ENCODE measurements around the gene POC1A.
A peak's percentile ranks its signal among the peaks of the same experiment; 100 is the strongest.
"Not testable (repeated sequence)": the region's sequence is repeated elsewhere in the genome, so short reads cannot be mapped to it uniquely, and the experiment has no call there.

Gene POC1A

GRCh38 chr3:52175416-52176179, 21.4 kb upstream of the POC1A start:
- H3K4me3 Mint-ChIP-seq = no peak overlapping the region
- no peaks in the 10 kb centered on the region for H3K36me3 Mint-ChIP-seq
- H3K27ac Mint-ChIP-seq = peak overlapping the region; percentile 60
- peaks cover 26% of the 10 kb centered on the region for H3K4me1 Mint-ChIP-seq
- ATAC-seq = no peak
- no peak for DNase-seq (ENCODE audit: low spot score in 2 of 2)
- H3K9me3 Mint-ChIP-seq = no peaks in the 10 kb centered on the region

- Mint-ChIP-seq H3K4me1 (peaks cover 26% of the 10 kb centered on the region), H3K36me3 (no peaks in the 10 kb centered on the region), H3K27ac (peak overlapping the region; percentile 60), H3K4me3 (no peak overlapping the region), H3K9me3 (no peaks in the 10 kb centered on the region)
- DNase-seq (ENCODE audit: low spot score in 2 of 2) (no peak), ATAC-seq (peak; percentile 84)
These were observed 20.7 kb upstream of the POC1A start for GRCh38 chr3:52174896-52175295.

GRCh38 chr3:52173101-52173500, 18.9 kb upstream of the POC1A start:
- Mint-ChIP-seq H3K36me3 (no peaks in the 10 kb centered on the region), H3K9me3 (no peaks in the 10 kb centered on the region), H3K4me1 (peaks cover 26% of the 10 kb centered on the region), H3K27ac (no peak overlapping the region), H3K4me3 (no peak overlapping the region)
- DNase-seq (ENCODE audit: low spot score in 2 of 2) = no peak
- ATAC-seq = no peak

GRCh38 chr3:52172262-52172757, 18.1 kb upstream of the POC1A start:
- H3K4me1 Mint-ChIP-seq = peaks cover 26% of the 10 kb centered on the region
- no peak for ATAC-seq
- H3K36me3 Mint-ChIP-seq = no peaks in the 10 kb centered on the region
- no peak for DNase-seq (ENCODE audit: low spot score in 2 of 2)
- H3K9me3 Mint-ChIP-seq = no peaks in the 10 kb centered on the region
- H3K27ac Mint-ChIP-seq = no peak overlapping the region
- no peak overlapping the region for H3K4me3 Mint-ChIP-seq

- no peak for DNase-seq (ENCODE audit: low spot score in 2 of 2)
- no peaks in the 10 kb centered on the region for H3K9me3 Mint-ChIP-seq
- H3K4me3 Mint-ChIP-seq = no peak overlapping the region
- peak overlapping the region; percentile 2 for H3K27ac Mint-ChIP-seq
- H3K4me1 Mint-ChIP-seq = peaks cover 24% of the 10 kb centered on the region
- peak; percentile 24 for ATAC-seq
- H3K36me3 Mint-ChIP-seq = no peaks in the 10 kb centered on the region
These were observed 17.5 kb upstream of the POC1A start for GRCh38 chr3:52171514-52172261.

- not testable (repeated sequence) for ATAC-seq; DNase-seq (ENCODE audit: low spot score in 2 of 2); H3K9me3 Mint-ChIP-seq; H3K27ac Mint-ChIP-seq; H3K36me3 Mint-ChIP-seq; H3K4me3 Mint-ChIP-seq
- H3K4me1 Mint-ChIP-seq = peaks cover 15% of the 10 kb centered on the region
These were observed 16.0 kb upstream of the POC1A start for GRCh38 chr3:52170217-52170616.

- DNase-seq (ENCODE audit: low spot score in 2 of 2) (no peak), ATAC-seq (no peak)
- no peak overlapping the region for H3K4me3 Mint-ChIP-seq
- no peaks in the 10 kb centered on the region for H3K36me3 Mint-ChIP-seq
- H3K9me3 Mint-ChIP-seq = no peaks in the 10 kb centered on the region
- H3K4me1 Mint-ChIP-seq = peaks cover 7% of the 10 kb centered on the region
- H3K27ac Mint-ChIP-seq = no peak overlapping the region
These were observed 13.0 kb upstream of the POC1A start for GRCh38 chr3:52167240-52167639.

GRCh38 chr3:52162250-52162872, 8.1 kb upstream of the POC1A start:
- Mint-ChIP-seq H3K4me1 (no peaks in the 10 kb centered on the region), H3K36me3 (no peaks in the 10 kb centered on the region), H3K9me3 (no peaks in the 10 kb centered on the region), H3K27ac (no peak overlapping the region), H3K4me3 (no peak overlapping the region)
- DNase-seq (ENCODE audit: low spot score in 2 of 2) (no peak), ATAC-seq (no peak)

GRCh38 chr3:52159503-52159902, 5.3 kb upstream of the POC1A start:
- no peaks in the 10 kb centered on the region for H3K9me3 Mint-ChIP-seq
- ATAC-seq = no peak
- peaks cover 15% of the 10 kb centered on the region for H3K4me1 Mint-ChIP-seq
- no peak for DNase-seq (ENCODE audit: low spot score in 2 of 2)
- H3K36me3 Mint-ChIP-seq = no peaks in the 10 kb centered on the region
- no peak overlapping the region for H3K27ac Mint-ChIP-seq
- H3K4me3 Mint-ChIP-seq = no peak overlapping the region

- DNase-seq (ENCODE audit: low spot score in 2 of 2) (no peak), ATAC-seq (no peak)
- Mint-ChIP-seq H3K4me1 (peaks cover 25% of the 10 kb centered on the region), H3K4me3 (peak overlapping the region; percentile 90), H3K36me3 (no peaks in the 10 kb centered on the region), H3K9me3 (no peaks in the 10 kb centered on the region), H3K27ac (no peak overlapping the region)
These were observed 1.7 kb upstream of the POC1A start for GRCh38 chr3:52155912-52156311.

- H3K4me3 Mint-ChIP-seq = peak overlapping the region; percentile 90
- peak overlapping the region; percentile 94 for H3K27ac Mint-ChIP-seq
These were observed 680 bp downstream of the POC1A start for GRCh38 chr3:52153389-52154096.

GRCh38 chr3:52151991-52152390, 2.2 kb downstream of the POC1A start:
- not testable (repeated sequence) for H3K4me3 Mint-ChIP-seq

More at GRCh38 chr3:52153389-52154096, 680 bp downstream of the POC1A start:
- Mint-ChIP-seq H3K36me3 (no peaks in the 10 kb centered on the region), H3K9me3 (no peaks in the 10 kb centered on the region), H3K4me1 (peaks cover 25% of the 10 kb centered on the region)
- DNase-seq (ENCODE audit: low spot score in 2 of 2) = peak in 1 of 2 donors; percentile 54
- peak; percentile 4 for ATAC-seq

GRCh38 chr3:52150860-52151259, 3.4 kb downstream of the POC1A start:
- ATAC-seq = no peak
- no peak overlapping the region for H3K27ac Mint-ChIP-seq
- peaks cover 24% of the 10 kb centered on the region for H3K4me1 Mint-ChIP-seq
- H3K4me3 Mint-ChIP-seq = no peak overlapping the region
- no peaks in the 10 kb centered on the region for H3K9me3 Mint-ChIP-seq
- DNase-seq (ENCODE audit: low spot score in 2 of 2) = no peak
- H3K36me3 Mint-ChIP-seq = no peaks in the 10 kb centered on the region

More at GRCh38 chr3:52151991-52152390, 2.2 kb downstream of the POC1A start:
- H3K9me3 Mint-ChIP-seq; H3K36me3 Mint-ChIP-seq; H3K27ac Mint-ChIP-seq; DNase-seq (ENCODE audit: low spot score in 2 of 2); ATAC-seq: not testable (repeated sequence)
- peaks cover 25% of the 10 kb centered on the region for H3K4me1 Mint-ChIP-seq

GRCh38 chr3:52150357-52150756, 3.9 kb downstream of the POC1A start:
- no peak for DNase-seq (ENCODE audit: low spot score in 2 of 2)
- H3K4me1 Mint-ChIP-seq = peaks cover 19% of the 10 kb centered on the region
- no peak for ATAC-seq
- H3K27ac Mint-ChIP-seq = no peak overlapping the region
- H3K4me3 Mint-ChIP-seq = no peak overlapping the region
- H3K36me3 Mint-ChIP-seq = no peaks in the 10 kb centered on the region
- no peaks in the 10 kb centered on the region for H3K9me3 Mint-ChIP-seq

- Mint-ChIP-seq H3K4me1 (peaks cover 17% of the 10 kb centered on the region), H3K27ac (no peak overlapping the region), H3K4me3 (no peak overlapping the region), H3K36me3 (no peaks in the 10 kb centered on the region), H3K9me3 (no peaks in the 10 kb centered on the region)
- ATAC-seq (no peak), DNase-seq (ENCODE audit: low spot score in 2 of 2) (no peak)
These were observed 4.5 kb downstream of the POC1A start for GRCh38 chr3:52149726-52150125.
